K562 (cell line): ENCODE data around the gene MICOS13.

Experiments used
- CBX2 ChIP-seq: fragments of 200-600 bp; sonication (generic); IDR thresholded peaks from one replicate; pipeline ENCODE4 v1.6.1; 2012; ENCODE audit warnings: mild to moderate bottlenecking, low read length, inconsistent platforms; ENCODE audit not compliant: insufficient read depth, poor library complexity, severe bottlenecking
- EHMT2 ChIP-seq: fragments of 450-650 bp; IDR thresholded peaks from 2 replicates; pipeline ENCODE4 v1.6.1; 2018; ENCODE audit warnings: antibody characterized with exemption
- EP300 ChIP-seq: IDR thresholded peaks from 2 replicates; pipeline ENCODE4 v1.6.1; 2012; ENCODE audit warnings: low read length, improper control_type of control experiment
- EZH2 ChIP-seq: IDR thresholded peaks from 2 replicates; pipeline ENCODE4 v1.6.1; 2012; ENCODE audit warnings: low read depth, mild to moderate bottlenecking, inconsistent platforms, low read length, borderline replicate concordance
- FOXM1 ChIP-seq, 2 experiments: fragments of 450-650 bp in 1 of 2; sonication (generic) in 1 of 2; formaldehyde crosslinking in 1 of 2; IDR thresholded peaks; 2 replicates each; pipeline versions ENCODE4 v1.6.1 to v1.9.0; 2017 to 2022; ENCODE audit warnings: low read depth in 2 of 2, mild to moderate bottlenecking in 2 of 2, missing genetic modification reagents in 1 of 2, moderate library complexity in 1 of 2
- MAX ChIP-seq: sonication (generic); formaldehyde crosslinking; IDR thresholded peaks from 2 replicates; pipeline ENCODE4 v1.9.0; 2022; ENCODE audit warnings: mild to moderate bottlenecking, missing genetic modification reagents
- MXD1 ChIP-seq: fragments of 250-450 bp; sonication (Bioruptor Pico); IDR thresholded peaks from 2 replicates; pipeline ENCODE4 v1.8.0; 2021; ENCODE audit warnings: borderline replicate concordance, mild to moderate bottlenecking, moderate library complexity; ENCODE audit not compliant: poor library complexity, severe bottlenecking
- SLC30A9 ChIP-seq: fragments of 250-450 bp; sonication (Bioruptor Pico); IDR thresholded peaks from 2 replicates; pipeline ENCODE4 v1.8.0; 2022; ENCODE audit warnings: mild to moderate bottlenecking, moderate library complexity
- TAF1 ChIP-seq: IDR thresholded peaks from 2 replicates; pipeline ENCODE4 v1.6.1; 2011; ENCODE audit warnings: mild to moderate bottlenecking, low read length, moderate library complexity; ENCODE audit not compliant: insufficient read depth, control insufficient read depth, severe bottlenecking; ENCODE audit errors: extremely low read depth
- TFE3 ChIP-seq: fragments of 450-650 bp; formaldehyde crosslinking; IDR thresholded peaks from 2 replicates; pipeline ENCODE4 v1.4.0; 2020; ENCODE audit warnings: mild to moderate bottlenecking, mixed read lengths
- U2AF1 ChIP-seq: fragments of 200-400 bp; formaldehyde crosslinking; optimal IDR thresholded peaks from 2 replicates; pipeline ENCODE3; 2017; ENCODE audit warnings: mild to moderate bottlenecking, low read depth, low read length, moderate library complexity
- TF ChIP-seq, protein P1 (sequence below): fragments of 450-650 bp; IDR thresholded peaks from 2 replicates; pipeline ENCODE4 v1.6.1; 2016
- TF ChIP-seq, protein P2 (sequence below), 3 experiments: IDR thresholded peaks in 2 of 3; conservative IDR thresholded peaks in 1 of 3; 2 replicates each; pipeline ENCODE4 v1.5.1; 2011 to 2012; ENCODE audit warnings: low read length in 3 of 3, mild to moderate bottlenecking in 3 of 3, control low read depth in 2 of 3, improper control_type of control experiment in 1 of 3, inconsistent platforms in 1 of 3, low read depth in 1 of 3, mixed read lengths in 1 of 3, moderate library complexity in 1 of 3; ENCODE audit not compliant: insufficient read depth in 2 of 3

- no peak for TF ChIP-seq MAX (CRISPR knock-in tag)
- TF ChIP-seq, protein P1, sequence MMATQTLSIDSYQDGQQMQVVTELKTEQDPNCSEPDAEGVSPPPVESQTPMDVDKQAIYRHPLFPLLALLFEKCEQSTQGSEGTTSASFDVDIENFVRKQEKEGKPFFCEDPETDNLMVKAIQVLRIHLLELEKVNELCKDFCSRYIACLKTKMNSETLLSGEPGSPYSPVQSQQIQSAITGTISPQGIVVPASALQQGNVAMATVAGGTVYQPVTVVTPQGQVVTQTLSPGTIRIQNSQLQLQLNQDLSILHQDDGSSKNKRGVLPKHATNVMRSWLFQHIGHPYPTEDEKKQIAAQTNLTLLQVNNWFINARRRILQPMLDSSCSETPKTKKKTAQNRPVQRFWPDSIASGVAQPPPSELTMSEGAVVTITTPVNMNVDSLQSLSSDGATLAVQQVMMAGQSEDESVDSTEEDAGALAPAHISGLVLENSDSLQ, result no peak
- TF ChIP-seq, protein P2, sequence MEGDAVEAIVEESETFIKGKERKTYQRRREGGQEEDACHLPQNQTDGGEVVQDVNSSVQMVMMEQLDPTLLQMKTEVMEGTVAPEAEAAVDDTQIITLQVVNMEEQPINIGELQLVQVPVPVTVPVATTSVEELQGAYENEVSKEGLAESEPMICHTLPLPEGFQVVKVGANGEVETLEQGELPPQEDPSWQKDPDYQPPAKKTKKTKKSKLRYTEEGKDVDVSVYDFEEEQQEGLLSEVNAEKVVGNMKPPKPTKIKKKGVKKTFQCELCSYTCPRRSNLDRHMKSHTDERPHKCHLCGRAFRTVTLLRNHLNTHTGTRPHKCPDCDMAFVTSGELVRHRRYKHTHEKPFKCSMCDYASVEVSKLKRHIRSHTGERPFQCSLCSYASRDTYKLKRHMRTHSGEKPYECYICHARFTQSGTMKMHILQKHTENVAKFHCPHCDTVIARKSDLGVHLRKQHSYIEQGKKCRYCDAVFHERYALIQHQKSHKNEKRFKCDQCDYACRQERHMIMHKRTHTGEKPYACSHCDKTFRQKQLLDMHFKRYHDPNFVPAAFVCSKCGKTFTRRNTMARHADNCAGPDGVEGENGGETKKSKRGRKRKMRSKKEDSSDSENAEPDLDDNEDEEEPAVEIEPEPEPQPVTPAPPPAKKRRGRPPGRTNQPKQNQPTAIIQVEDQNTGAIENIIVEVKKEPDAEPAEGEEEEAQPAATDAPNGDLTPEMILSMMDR (IDR thresholded peaks at IDR 0.05 in 2 of 3, conservative IDR thresholded peaks at IDR 0.05 in 1 of 3; ENCODE audit: insufficient read depth in 2 of 3, low read depth in 1 of 3, low read length in 3 of 3), result no peak
- TF ChIP-seq FOXM1 (IDR thresholded peaks at IDR 0.05; ENCODE audit: low read depth), result no peak
- TF ChIP-seq FOXM1 (CRISPR knock-in tag; IDR thresholded peaks at IDR 0.05; ENCODE audit: low read depth), result no peak
- no peak for TF ChIP-seq CBX2
- no peak for TF ChIP-seq TFE3 (CRISPR knock-in tag)
- no peak for TF ChIP-seq U2AF1
- no peak for TF ChIP-seq TAF1
- TF ChIP-seq MXD1, result no peak
- no peak for TF ChIP-seq SLC30A9
- TF ChIP-seq EP300, result no peak
- no peak for TF ChIP-seq EHMT2
- no peak for TF ChIP-seq EZH2
Measured at GRCh38 chr19:5671600-5671999, 8.7 kb downstream of the MICOS13 start.
